ENCODE results near the gene GPR176.

DNA sequence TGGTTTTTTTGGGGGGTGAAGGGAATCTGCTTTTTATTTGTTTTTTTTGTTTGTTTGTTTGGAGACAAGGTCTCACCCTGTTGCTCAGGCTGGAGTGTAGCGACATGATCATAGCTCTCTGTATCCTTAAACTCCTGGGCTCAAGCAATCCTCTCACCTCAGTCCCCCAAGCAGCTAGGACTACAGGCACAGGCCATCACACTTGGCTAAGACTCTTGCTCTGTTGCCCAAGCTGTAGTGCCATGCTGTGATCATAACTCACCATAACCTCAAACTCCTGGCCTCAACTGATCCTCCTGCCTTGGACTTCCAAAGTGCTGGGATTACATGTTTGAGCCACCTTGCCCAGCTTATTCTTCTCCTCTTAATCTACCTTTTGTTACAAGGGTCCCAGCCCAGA is 31.8 kb downstream of the GPR176 start:
- TF ChIP-seq, protein P1, sequence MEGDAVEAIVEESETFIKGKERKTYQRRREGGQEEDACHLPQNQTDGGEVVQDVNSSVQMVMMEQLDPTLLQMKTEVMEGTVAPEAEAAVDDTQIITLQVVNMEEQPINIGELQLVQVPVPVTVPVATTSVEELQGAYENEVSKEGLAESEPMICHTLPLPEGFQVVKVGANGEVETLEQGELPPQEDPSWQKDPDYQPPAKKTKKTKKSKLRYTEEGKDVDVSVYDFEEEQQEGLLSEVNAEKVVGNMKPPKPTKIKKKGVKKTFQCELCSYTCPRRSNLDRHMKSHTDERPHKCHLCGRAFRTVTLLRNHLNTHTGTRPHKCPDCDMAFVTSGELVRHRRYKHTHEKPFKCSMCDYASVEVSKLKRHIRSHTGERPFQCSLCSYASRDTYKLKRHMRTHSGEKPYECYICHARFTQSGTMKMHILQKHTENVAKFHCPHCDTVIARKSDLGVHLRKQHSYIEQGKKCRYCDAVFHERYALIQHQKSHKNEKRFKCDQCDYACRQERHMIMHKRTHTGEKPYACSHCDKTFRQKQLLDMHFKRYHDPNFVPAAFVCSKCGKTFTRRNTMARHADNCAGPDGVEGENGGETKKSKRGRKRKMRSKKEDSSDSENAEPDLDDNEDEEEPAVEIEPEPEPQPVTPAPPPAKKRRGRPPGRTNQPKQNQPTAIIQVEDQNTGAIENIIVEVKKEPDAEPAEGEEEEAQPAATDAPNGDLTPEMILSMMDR (IDR thresholded peaks at IDR 0.05; ENCODE audit: poor library complexity): no peak
- TF ChIP-seq EZH2 (IDR thresholded peaks at IDR 0.05; ENCODE audit: borderline replicate concordance): no peak
